Non-pigmented ciliary epithelial cell (primary cell): ENCODE measurements around the gene CT45A7.
"Not testable (repeated sequence)": the region's sequence is repeated elsewhere in the genome, so short reads cannot be mapped to it uniquely, and the experiment has no call there.

ENCODE experiments used
- DNase-seq: peaks from one replicate; pipeline ENCODE4 v3.0.0-alpha.2; 2010; ENCODE audit warnings: low read depth

Gene CT45A7

DNA sequence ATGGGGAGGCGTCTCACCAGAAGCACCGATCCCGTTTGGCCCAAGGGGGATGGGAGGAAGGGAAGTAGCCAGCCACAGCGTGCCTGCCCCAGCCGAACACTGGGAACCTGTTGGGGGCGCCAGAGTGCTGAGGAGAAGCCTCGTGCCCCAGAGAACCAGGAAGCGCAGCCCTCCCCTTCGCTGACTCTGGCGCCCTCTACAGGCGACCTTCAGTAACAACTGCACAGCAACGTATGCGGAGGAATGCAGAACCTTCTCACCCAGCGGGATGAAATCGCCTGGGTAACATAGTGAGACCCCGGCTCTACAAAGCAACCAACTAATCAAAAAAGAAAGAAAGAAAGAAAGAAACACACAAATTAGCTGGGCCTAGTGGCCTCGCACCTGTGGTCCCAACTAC, at the start of gene CT45A7:
TSS of gene CT45A7 (minus strand) at position 101 of the 400 bp plus-strand sequence. CDS start 3,747 bp downstream, outside the sequence.
- not testable (repeated sequence) for DNase-seq

GRCh38 chrX:135882741-135883140, 45.7 kb upstream of the CT45A7 start:
- not testable (repeated sequence) for DNase-seq

DNA sequence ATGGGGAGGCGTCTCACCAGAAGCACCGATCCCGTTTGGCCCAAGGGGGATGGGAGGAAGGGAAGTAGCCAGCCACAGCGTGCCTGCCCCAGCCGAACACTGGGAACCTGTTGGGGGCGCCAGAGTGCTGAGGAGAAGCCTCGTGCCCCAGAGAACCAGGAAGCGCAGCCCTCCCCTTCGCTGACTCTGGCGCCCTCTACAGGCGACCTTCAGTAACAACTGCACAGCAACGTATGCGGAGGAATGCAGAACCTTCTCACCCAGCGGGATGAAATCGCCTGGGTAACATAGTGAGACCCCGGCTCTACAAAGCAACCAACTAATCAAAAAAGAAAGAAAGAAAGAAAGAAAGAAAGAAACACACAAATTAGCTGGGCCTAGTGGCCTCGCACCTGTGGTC, 34.6 kb upstream of the CT45A7 start, which contains the start of gene CT45A9:
TSS of gene CT45A9 (minus strand) at position 101 of the 400 bp plus-strand sequence. CDS start 3,751 bp downstream, outside the sequence.
- not testable (repeated sequence) for DNase-seq

- DNase-seq = not testable (repeated sequence)
Measured at GRCh38 chrX:135854438-135854837, 17.4 kb upstream of the CT45A7 start, which contains the start of gene CT45A8. Gene CT45A8, minus strand, starts transcription at chrX:135854538. Its CDS starts 3,755 bp downstream, at chrX:135850783.

GRCh38 chrX:135819912-135820311, 17.2 kb downstream of the CT45A7 start, which contains the start of gene CT45A2:
Gene CT45A2, minus strand, starts transcription at chrX:135820012. Its CDS starts 3,747 bp downstream, at chrX:135816265.
- not testable (repeated sequence) for DNase-seq

- DNase-seq = not testable (repeated sequence)
Measured at GRCh38 chrX:135802687-135803086, 34.4 kb downstream of the CT45A7 start, which contains the start of gene CT45A6. Gene CT45A6, minus strand, starts transcription at chrX:135802787. Its CDS starts 3,794 bp downstream, at chrX:135798993.

GRCh38 chrX:135785403-135785802, 51.7 kb downstream of the CT45A7 start, which contains the start of gene CT45A5:
Gene CT45A5, minus strand, starts transcription at chrX:135785503. Its CDS starts 3,774 bp downstream, at chrX:135781729.
- not testable (repeated sequence) for DNase-seq
